Stimulated activated CD8-positive, alpha-beta memory T cell treated with anti-CD3 and anti-CD28 coated beads, Interleukin-15, amount 100 ng/mL, for 48 hours (primary cell): ENCODE results near the gene PDCD1LG2.
A peak's percentile ranks its signal among the peaks of the same experiment; 100 is the strongest.
"Not testable (repeated sequence)": the region's sequence is repeated elsewhere in the genome, so short reads cannot be mapped to it uniquely, and the experiment has no call there.

ENCODE experiments used
- DNase-seq, 2 donors: peaks; one replicate each; pipeline ENCODE4 v3.0.0-alpha.2; 2020; ENCODE audit warnings: low read depth in 2 of 2

The PDCD1LG2 gene

DNA sequence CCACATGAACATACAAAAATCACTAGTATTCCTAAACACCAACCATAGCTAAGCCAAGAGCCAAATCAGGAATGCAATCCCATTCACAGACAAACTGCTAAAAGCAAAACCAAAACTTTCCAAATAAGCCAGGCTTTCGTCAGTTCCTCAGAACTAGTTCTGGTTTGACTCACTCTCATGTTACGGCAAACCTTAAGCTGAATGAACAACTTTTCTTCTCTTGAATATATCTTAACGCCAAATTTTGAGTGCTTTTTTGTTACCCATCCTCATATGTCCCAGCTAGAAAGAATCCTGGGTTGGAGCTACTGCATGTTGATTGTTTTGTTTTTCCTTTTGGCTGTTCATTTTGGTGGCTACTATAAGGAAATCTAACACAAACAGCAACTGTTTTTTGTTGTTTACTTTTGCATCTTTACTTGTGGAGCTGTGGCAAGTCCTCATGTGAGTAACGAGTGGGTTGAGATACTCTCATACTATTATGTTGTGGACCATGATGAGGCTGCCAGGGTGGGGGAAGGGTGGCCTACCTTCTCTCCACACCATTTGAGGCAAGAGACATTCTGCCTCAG lies at the start of gene PDCD1LG2:
PDCD1LG2 (plus strand) TSS at position 172 of the 572 bp plus-strand sequence. CDS start 12,016 bp downstream, outside the sequence.
- peak in 1 of 2 donors; percentile 51 for DNase-seq

DNA sequence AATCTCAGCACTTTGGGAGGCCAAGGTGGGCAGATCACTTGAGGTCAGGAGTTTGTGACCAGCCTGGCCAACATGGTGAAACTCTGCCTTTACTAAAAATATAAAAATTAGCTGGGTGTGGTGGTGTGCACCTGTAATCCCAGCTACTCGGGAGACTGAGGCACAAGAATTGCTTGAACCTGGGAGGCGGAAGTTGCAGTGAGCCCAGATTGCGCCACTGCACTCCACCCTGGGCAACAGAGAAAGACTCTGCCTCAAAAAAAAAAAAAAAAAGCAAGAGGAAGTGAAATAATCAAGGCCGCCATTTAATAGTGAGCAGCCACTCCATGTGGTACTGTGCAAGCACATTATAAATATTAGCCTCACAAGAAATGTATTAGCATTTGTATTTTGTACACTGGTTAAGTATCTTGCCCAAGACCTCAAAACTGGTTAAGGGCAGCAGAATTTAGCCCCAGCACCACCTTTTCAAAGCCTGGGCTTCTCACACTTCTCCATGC lies 45.5 kb upstream of the PDCD1LG2 start:
- DNase-seq = not testable (repeated sequence)

DNA sequence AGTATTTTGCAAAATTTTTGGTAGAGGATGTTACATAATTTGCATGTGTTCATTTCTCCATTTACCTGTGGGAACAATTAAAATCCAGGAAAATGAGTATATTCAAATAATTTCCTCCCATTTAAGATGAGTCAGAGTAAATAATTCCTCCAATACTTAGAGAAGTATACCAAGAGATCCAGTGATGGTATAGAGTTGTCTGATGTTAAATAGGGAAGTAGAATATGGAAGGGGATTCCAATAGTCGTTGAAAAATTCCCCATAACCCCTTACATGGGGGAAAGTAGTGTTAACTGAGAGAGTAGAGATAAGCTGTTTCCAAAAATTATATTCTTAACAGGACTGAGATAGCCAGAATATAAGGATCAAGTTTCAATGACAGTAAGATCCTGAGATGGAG lies 44.3 kb upstream of the PDCD1LG2 start:
- DNase-seq = no peak

DNA sequence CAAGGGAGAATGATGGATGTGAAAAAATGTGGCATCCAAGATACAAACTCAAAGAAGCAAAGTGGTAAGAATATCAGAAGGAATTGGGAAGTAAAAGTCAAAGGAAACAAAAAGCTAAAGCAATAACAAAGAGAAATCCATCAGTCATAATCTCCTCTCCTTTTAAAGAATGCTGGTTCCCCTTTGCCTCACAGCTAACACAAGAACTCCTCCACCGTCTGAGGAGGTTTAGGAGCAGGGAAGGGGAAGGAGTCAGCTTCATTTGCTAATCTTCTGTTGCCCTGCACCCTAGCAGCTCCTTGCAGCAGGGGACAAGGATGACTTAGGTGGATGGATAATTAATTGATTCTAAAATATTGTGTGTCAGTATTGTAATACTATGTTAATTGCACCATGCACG lies 43.6 kb upstream of the PDCD1LG2 start:
- no peak for DNase-seq

DNA sequence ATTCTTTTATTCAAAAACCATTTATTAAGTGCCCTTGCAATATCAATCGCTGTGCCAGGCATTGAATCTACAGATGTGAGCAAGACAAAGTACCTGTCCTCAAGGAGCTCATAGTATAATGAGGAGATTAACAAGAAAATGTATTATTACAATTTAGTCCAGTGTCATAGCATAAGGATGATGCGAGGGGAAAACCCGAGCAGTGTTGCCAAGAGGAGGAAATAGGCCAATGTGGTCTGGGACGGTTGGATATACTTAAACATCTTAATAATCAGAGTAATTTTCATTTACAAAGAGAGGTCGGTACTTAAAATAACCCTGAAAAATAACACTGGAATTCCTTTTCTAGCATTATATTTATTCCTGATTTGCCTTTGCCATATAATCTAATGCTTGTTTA lies 41.5 kb upstream of the PDCD1LG2 start:
- DNase-seq = no peak

DNA sequence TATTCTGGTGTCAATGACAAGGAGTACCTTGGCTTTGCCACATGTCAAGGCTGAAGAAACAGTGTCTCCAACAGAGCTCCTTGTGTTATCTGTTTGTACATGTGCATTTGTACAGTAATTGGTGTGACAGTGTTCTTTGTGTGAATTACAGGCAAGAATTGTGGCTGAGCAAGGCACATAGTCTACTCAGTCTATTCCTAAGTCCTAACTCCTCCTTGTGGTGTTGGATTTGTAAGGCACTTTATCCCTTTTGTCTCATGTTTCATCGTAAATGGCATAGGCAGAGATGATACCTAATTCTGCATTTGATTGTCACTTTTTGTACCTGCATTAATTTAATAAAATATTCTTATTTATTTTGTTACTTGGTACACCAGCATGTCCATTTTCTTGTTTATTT lies 40.2 kb upstream of the PDCD1LG2 start:
- no peak for DNase-seq

DNA sequence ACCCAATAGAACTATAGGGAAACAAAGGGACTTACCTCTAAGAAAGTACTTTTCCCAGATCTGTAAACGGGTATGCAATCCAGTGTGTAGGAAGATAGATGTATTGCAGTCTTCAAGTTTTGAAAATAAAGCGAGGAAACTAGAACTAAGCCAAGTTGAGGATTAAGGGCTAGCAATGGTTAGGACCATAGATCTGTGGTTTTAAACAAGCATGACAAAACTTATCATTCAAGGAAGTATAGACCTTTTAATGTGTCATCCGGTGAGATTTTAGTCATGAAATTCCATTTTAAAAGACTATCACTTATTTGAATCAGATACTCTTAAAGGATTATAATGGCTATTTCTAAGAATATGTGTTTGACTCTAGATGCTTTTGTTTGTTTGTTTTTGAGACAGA lies 39.5 kb upstream of the PDCD1LG2 start:
- no peak for DNase-seq

DNA sequence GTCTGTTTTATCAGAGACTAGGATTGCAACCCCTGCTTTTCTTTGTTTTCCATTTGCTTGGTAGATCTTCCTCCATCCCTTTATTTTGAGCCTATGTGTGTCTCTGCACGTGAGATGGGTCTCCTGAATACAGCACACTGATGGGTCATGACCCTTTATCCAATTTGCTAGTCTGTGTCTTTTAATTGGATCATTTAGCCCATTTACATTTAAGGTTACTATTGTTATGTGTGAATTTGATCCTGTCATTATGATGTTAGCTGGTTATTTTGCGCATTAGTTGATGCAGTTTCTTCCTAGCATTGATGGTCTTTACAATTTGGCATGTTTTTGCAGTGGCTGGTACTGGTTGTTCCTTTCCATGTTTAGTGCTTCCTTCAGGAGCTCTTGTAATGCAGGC lies 34.7 kb upstream of the PDCD1LG2 start:
- DNase-seq = not testable (repeated sequence)

DNA sequence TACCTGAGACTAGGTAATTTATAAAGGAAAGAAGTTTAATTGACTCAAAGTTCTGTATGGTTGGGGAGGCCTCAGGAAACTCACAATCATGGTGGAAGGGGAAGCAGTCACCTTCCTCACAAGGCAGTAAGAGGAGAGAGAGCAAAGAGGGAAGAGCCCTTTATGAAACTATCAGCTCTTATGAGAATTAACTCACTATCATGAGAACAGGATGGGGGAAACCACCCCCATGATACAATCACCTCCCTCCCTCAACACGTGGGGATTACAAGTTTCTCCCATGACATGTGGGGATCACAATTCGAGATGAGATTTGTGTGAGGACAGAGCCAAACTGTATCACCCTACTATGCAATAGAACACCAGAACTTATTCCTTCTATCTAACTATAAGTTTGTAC lies 32.1 kb upstream of the PDCD1LG2 start:
- DNase-seq = no peak

DNA sequence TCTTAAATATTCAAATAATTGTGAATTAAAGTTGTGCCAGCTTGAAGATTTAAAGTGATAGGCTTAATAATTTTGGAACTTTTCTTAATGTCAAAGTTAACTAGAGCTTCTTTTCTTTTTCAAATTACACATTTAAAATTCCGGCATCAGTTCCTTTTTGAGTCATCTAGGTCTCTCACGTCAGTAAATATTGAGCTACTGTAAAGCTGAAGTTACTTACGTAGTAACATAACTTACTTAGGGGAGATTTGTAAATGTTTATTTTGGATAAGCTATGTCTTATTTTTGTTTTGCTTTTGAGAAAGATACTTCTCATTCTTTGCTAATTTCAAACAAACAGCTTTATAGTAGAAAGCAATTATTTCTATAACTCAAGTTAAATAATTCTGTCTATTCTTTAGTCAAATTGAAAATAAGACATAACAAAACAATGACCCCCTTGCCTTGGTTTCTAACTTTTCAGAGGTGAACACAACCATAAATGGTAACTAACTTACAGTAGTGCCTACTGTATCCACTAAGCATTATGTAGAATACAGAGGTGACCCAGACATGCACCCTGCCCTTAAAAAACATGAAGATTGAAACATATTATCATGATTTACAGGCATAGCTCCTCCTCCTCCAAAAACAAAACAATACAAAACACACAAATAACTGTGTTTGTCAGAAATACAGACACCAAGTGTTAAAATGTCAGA lies 30.2 kb upstream of the PDCD1LG2 start:
- DNase-seq = no peak

DNA sequence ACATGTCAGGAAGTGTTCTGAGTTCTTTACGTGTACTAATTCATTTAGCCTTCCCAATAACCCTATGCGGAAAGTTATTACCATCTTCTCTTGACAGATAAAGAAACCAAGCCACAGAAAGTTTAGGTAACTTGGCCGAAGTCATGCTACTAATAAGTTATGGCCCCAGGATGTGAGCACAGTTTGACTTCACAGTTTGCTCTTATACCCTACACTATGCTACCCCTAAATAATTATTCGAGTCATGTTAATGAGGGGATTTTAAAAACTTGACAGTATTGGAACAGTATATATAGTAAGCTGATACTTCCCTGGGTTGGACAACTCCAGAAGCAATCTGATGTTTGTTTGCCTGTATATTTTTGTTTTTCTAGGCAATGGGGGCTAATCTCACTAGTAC lies 29.4 kb upstream of the PDCD1LG2 start:
- DNase-seq = no peak

DNA sequence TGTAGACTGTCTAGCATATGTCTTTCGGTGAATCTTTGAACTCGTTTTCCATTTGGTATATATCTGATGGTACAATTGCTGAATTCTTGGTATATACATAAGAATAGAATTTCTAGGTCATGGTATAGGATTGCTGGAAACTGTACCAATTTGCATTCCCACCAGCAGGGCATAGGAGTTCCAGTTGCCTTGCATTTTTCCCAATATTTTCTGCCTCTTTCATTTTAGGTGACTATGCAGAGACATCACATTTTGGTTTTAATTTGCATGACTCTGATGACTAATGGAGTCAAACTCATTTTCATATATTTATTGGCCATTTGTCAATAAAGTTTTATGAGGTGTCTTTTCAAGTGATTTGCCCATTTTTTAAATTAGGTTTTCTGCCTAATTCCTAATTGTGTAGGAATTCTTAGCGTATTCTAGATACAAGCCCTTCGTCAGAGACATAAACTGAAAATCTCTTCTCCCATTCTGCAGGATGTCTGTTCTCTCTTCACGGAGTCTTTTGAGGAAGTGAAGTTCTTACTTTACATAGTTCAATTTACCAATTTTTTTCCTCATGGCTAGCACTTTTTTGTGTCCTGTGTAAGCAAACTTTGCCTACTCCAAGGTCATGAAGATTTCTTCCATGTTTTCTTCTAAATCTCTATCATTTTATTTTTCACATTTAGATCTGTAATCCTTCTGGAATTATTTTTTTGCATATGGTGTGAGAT lies 28.9 kb upstream of the PDCD1LG2 start:
- DNase-seq = no peak

DNA sequence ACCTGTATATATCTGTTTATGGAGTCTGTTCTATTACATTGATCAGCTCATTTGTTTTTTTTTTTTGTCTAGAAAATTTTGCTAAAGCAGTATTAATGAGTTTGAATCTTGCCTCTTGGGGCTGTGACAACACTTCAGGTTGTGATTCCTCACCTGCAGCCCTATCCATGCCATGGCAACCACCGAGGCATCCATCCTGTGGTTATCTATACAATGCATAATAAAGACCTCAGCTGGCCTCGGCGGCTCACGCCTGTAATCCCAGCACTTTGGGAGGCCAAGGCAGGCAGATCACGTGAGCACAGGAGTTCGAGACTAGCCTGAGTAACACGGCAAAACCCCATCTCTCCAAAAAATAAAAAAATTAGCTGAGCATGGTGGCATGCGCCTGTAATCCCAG lies 28.1 kb upstream of the PDCD1LG2 start:
- no peak for DNase-seq

DNA sequence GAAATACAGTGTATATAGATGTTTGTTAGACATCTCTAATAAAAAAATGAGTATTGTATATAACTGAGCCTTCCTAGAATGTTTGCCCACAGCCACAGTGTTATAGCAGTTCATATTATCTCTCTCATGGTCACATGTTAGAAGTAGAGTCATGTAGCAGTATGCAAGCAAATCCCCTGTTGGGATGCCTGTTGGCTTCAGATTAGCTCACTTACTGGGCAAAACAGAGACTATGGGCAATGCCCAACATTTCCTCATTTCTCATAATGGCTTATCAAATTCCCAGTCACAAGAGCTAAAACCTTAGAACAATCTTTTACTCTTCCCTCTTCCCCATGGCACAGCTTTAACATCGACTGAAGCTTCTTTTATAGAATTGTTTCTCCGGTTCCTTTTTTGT lies 27.0 kb upstream of the PDCD1LG2 start:
- no peak for DNase-seq

DNA sequence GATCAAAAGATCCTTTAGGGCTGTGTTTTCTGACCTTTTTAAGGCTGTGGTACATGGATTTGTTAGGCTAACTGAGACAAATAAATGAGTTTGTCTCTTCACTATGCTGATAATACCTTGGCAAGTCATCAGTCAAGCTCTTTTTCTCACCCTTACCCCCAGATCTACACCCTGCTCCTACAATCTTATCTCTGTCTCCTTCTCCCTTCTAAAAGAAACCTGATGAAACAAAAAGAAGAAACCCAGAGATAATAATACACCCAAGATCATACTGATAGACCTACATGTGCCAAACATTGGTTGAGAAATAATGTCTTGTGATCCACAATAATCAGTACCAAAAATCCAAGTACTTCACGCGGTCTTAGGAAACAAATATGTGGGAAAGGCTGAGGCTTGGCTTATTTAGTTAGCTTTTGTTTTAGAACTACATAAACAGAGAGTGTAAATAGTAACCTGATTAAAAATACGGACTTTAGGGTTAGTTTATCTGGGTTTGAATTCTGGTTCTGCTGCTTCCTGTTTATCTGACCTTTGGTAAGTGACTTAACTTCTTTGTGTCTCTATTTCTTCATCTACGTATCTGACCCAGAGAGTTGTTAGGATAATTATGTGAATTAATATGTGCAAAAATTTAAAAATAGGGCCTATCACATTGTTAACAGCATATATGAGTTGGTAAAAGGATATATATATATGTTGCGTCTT lies 24.8 kb upstream of the PDCD1LG2 start:
- DNase-seq = no peak

DNA sequence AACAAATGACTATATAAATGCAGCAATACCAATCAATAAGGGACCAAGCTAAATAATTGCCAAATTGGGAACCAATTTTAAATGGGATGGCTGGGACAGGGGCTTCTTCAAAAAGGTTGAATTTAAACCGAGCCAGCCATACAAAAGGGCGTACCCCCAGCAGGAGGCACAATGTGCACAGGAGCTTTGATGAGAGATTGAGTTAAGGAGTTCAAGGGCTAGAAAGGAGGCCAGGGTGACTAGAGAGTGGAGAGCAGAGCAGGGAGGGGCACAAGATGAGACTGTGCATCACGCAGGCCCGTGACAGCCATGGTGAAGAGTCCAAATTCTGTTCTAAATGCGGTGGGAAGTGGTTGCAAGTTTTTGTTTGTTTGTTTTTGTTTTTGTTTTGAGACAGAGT lies 23.3 kb upstream of the PDCD1LG2 start:
- DNase-seq = no peak

DNA sequence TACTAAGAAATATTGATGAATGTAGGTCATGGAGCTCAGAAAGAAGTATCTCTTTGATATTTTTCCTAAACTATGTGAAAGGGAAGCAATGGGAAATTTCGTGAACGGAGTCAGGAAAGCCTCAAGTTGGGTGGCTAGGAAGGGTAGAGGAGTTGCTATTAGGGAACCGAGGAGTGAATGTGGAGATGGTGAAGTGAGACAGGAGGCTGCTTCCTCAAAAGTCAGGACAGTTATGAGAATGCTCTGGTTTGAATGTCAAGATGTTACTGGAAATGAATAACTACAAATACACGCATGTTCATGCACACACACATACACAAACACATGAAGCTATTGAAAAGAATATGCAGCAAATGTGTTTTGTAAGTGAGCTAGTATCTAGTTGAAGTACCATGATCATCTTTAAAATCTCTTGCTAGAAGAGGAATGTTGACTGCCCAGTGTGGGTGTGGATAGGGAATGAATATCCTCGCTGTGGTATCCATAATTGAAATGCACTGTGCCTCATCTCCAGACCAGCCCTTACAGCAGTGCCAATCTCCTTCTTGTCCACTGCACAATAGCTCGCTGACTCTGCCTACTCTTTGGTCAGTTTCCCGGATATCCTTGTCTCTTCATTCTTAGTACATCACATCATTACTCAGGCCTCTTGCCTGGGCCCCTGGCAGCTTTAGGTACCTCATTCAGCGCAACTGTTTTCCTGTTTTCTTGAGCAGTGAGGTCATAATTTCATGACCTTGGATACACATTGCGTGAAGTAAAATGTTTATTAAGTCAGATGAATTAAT lies 21.9 kb upstream of the PDCD1LG2 start:
- DNase-seq = no peak

DNA sequence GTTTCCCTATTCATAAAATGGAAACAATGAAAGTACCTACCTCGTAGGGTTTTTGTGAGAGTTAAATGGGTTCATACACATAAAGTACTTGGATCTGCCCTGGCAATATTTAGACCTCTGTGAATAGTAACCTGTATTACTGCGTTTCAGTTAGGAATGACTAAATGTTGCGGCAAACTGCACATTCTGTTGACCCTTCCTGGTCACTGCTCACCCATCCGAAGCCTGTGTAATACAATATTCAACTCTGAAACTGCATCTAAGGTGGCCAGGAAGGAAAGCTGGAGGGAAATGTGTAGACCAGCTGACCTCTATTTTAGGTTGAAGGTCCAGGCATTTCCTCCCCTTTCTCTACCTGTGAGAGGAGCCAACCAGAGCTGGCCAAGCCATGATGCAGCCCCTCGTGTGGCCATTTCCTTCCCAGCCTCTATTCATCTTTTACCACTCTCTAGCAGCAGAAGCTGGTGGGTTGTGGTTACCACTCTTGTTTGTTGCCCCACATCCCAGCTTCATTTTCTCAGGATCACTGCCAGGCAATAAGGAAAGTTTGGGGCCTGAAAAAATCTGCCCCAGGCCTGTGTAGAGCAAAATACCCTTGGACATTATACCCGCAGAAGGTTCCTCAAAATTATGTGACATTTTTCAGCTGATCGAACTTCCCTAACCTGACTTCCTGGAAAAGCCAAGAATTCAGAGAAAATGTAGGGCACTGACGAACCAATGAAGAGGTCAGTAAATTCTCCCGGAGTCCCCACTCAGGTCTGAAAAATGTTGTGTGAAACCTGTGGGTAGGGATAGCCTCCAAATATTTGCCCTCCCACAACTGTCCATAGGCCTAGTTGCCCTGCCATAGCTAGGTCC lies 20.5 kb upstream of the PDCD1LG2 start:
- no peak for DNase-seq

DNA sequence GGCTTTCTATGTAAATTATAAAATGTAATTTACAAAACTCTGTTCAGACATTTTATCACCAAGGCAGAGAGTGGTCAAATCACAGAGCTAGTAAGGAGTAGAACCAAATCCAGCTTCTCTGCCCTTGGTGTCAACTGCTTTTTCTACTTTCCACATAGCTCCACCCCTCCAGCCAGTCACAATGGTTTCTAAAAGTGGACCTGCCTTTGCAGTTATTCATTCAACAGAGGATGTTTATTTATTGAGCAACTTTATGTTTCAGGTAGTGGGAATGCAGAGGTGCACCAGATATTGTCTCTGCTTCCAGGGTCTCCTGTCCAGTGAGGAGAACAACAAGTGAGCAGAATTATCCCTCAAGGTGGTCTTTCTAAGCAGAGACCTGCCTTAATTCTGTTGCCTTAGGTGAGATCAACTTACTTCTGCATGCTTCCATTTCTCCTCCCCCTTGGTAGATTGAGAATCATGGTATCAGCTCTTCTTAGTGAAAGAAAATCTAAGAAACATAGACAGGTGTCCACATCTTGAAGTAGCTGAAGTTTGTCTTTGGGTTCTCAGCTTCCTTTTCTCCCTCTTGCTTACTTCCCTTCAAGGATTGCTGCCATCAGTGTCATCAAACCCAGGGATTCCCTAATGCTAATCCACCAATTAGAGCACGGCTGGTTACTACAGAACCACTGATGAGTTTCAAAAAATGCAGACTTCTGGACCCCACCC lies 17.2 kb upstream of the PDCD1LG2 start:
- DNase-seq = no peak
